Measurements from ENCODE around the gene VAV2.

DNA sequence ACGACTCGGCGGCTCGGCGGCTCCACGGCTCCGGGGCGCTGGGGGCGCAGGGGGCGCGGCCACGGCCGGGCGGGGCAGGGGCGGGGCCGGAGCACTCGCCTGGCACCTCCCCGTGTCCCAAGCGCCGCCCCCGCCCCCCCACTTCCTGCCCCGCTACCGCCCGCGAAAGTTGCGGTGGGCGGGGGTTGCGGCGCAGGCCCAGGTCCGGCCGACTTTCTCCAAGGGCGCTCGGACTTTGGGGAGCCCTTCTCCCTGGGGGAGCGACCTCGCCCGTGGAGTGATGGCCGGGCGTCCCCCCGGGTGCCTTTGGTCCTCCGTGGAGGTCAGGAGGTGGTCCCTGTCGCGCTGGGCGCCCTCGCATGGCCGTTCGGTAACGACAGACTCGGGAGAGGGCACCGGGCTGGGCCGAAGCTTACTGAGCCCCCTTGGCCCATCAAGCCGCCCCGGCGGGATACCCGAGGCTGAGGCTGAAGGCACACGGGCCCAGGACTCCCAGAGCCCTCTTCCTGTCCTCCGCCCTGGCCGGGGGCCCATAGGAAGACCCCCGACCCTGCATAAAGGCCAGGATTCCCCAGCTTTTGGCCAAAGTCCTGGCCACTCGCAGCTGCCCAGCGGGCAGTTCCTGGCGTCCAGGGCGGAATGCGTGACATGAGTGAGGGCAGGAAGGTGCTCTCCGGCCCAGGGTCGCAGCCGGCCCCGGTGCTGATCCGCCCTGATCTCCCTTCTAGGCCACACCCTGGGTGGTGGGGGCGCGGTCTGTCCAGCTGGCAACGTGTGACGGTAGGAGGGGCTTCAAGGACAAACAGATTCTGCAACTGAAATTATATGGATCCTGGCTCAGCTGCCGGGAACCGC, 883 bp upstream of the VAV2 start:
- TF ChIP-seq CTCF (conservative IDR thresholded peaks at IDR 0.05) = peak; percentile 78
- TF ChIP-seq ZFX (IDR thresholded peaks at IDR 0.05) = no peak

All from C4-2B (cell line).